NCI-H510A treated with DMSO at 0.1 percent for 48 hours (cell line): ENCODE measurements around the gene ZFP92.

Source experiments
- DNase-seq: peaks from one replicate; lab custom pipeline; 2025; lab: John Stamatoyannopoulos, UW

ZFP92 gene

GRCh38 chrX:153408221-153408721 lies 3.0 kb upstream of the ZFP92 start:
- DNase-seq: no peak

GRCh38 chrX:153408871-153409351 lies 2.4 kb upstream of the ZFP92 start:
- no peak for DNase-seq

- DNase-seq: no peak
Observed at GRCh38 chrX:153409414-153410101, 1.7 kb upstream of the ZFP92 start.

- DNase-seq: no peak
Observed at GRCh38 chrX:153410373-153410772, 899 bp upstream of the ZFP92 start.

- no peak for DNase-seq
Observed at GRCh38 chrX:153410888-153411254, 401 bp upstream of the ZFP92 start.

GRCh38 chrX:153411988-153412574 lies 809 bp downstream of the ZFP92 start:
- no peak for DNase-seq

GRCh38 chrX:153412746-153413720 lies 1.8 kb downstream of the ZFP92 start:
- no peak for DNase-seq

- DNase-seq: no peak
Observed at GRCh38 chrX:153413731-153414130, 2.5 kb downstream of the ZFP92 start.

GRCh38 chrX:153414856-153415510 lies 3.7 kb downstream of the ZFP92 start:
- no peak for DNase-seq

GRCh38 chrX:153416781-153417450 lies 5.6 kb downstream of the ZFP92 start:
- DNase-seq: no peak

GRCh38 chrX:153417637-153418036 lies 6.4 kb downstream of the ZFP92 start:
- DNase-seq: no peak

- no peak for DNase-seq
Observed at GRCh38 chrX:153420851-153421599, 9.8 kb downstream of the ZFP92 start.

GRCh38 chrX:153421856-153422255 lies 10.6 kb downstream of the ZFP92 start:
- no peak for DNase-seq

- DNase-seq: no peak
Observed at GRCh38 chrX:153423652-153424051, 12.4 kb downstream of the ZFP92 start.

- no peak for DNase-seq
Observed at GRCh38 chrX:153426204-153426603, 14.9 kb downstream of the ZFP92 start.

GRCh38 chrX:153430796-153431195 lies 19.5 kb downstream of the ZFP92 start:
- no peak for DNase-seq

- no peak for DNase-seq
Observed at GRCh38 chrX:153433161-153433680, 21.9 kb downstream of the ZFP92 start.

GRCh38 chrX:153433781-153434285 lies 22.6 kb downstream of the ZFP92 start:
- DNase-seq: no peak

GRCh38 chrX:153434801-153435200 lies 23.5 kb downstream of the ZFP92 start:
- DNase-seq: no peak

GRCh38 chrX:153435845-153436244 lies 24.6 kb downstream of the ZFP92 start:
- no peak for DNase-seq
